WTC11 (cell line): ENCODE data around the gene MREG. TPM values are rescaled to one million over a fixed set of nuclear protein-coding genes. Genes with fewer than 3 reads are reported as not detected.

Experiments
- ATAC-seq: fragments of 200-7000 bp; cut with Tn5 transposase; 2 replicates; pipeline ENCODE4 v1.10.0; 2021; ENCODE audit warnings: mild to moderate bottlenecking, moderate library complexity
- CTCF ChIA-PET: fragments of 300-600 bp; sonication (Branson Sonifier 250); formaldehyde crosslinking; loops from one replicate; lab custom pipeline; 2021; ENCODE audit warnings: antibody characterized with exemption; lab: Charles Lee
- POLR2A ChIA-PET: fragments of 350-600 bp; sonication (Branson Sonifier 250); formaldehyde crosslinking; loops from one replicate; lab custom pipeline; 2021; ENCODE audit warnings: antibody characterized with exemption; lab: Charles Lee
- DNase-seq: peaks from one replicate; pipeline ENCODE4 v3.0.0; 2021; ENCODE audit warnings: low spot score
- H3K27ac Mint-ChIP-seq: 2 replicates; pipeline ENCODE4 v1.8.0; 2021; ENCODE audit warnings: mixed read lengths
- H3K27me3 Mint-ChIP-seq: 2 replicates; pipeline ENCODE4 v1.8.0; 2021; ENCODE audit warnings: low read depth, mild to moderate bottlenecking, moderate library complexity, mixed read lengths
- H3K36me3 Mint-ChIP-seq: 2 replicates; pipeline ENCODE4 v1.8.0; 2021; ENCODE audit warnings: mixed read lengths
- H3K4me1 Mint-ChIP-seq: 2 replicates; pipeline ENCODE4 v1.8.0; 2022; ENCODE audit warnings: mixed read lengths
- H3K4me3 Mint-ChIP-seq: 2 replicates; pipeline ENCODE4 v1.8.0; 2021; ENCODE audit warnings: mild to moderate bottlenecking, moderate library complexity, mixed read lengths
- H3K9me3 Mint-ChIP-seq: 2 replicates; pipeline ENCODE4 v1.8.0; 2021; ENCODE audit warnings: mixed read lengths
- AR ChIP-seq: fragments of 250-450 bp; sonication (Bioruptor Pico); IDR thresholded peaks from 2 replicates; pipeline ENCODE4 v1.9.0; 2021; ENCODE audit warnings: mild to moderate bottlenecking
- ATF1 ChIP-seq: sonication (generic); formaldehyde crosslinking; IDR thresholded peaks from 2 replicates; pipeline ENCODE4 v1.8.1; 2023; ENCODE audit warnings: mild to moderate bottlenecking, moderate library complexity, missing genetic modification reagents
- E2F4 ChIP-seq: sonication (generic); formaldehyde crosslinking; IDR thresholded peaks from 2 replicates; pipeline ENCODE4 v1.8.1; 2022; ENCODE audit warnings: low read depth, mild to moderate bottlenecking, moderate library complexity, missing genetic modification reagents, borderline replicate concordance
- E2F5 ChIP-seq: sonication (generic); formaldehyde crosslinking; IDR thresholded peaks from 2 replicates; pipeline ENCODE4 v1.8.1; 2022; ENCODE audit warnings: mild to moderate bottlenecking, moderate library complexity, missing genetic modification reagents
- ESRRA ChIP-seq: sonication (generic); formaldehyde crosslinking; IDR thresholded peaks from 2 replicates; pipeline ENCODE4 v1.8.1; 2022; ENCODE audit warnings: mild to moderate bottlenecking, missing genetic modification reagents, borderline replicate concordance
- ETV6 ChIP-seq: sonication (generic); formaldehyde crosslinking; IDR thresholded peaks from 2 replicates; pipeline ENCODE4 v1.8.1; 2022; ENCODE audit warnings: mild to moderate bottlenecking, missing genetic modification reagents
- FOXP4 ChIP-seq: sonication (generic); formaldehyde crosslinking; IDR thresholded peaks from 2 replicates; pipeline ENCODE4 v1.8.0; 2022; ENCODE audit warnings: mild to moderate bottlenecking, missing genetic modification reagents
- GABPB1 ChIP-seq: sonication (generic); formaldehyde crosslinking; IDR thresholded peaks from 2 replicates; pipeline ENCODE4 v1.8.1; 2023; ENCODE audit warnings: mild to moderate bottlenecking, missing genetic modification reagents
- IRF1 ChIP-seq: sonication (generic); formaldehyde crosslinking; IDR thresholded peaks from 2 replicates; pipeline ENCODE4 v1.8.0; 2023; ENCODE audit warnings: missing genetic modification reagents
- KAT7 ChIP-seq: sonication (generic); formaldehyde crosslinking; IDR thresholded peaks from 2 replicates; pipeline ENCODE4 v1.8.1; 2023; ENCODE audit warnings: missing genetic modification reagents, mild to moderate bottlenecking, borderline replicate concordance
- MAX ChIP-seq: sonication (generic); formaldehyde crosslinking; IDR thresholded peaks from 2 replicates; pipeline ENCODE4 v1.8.0; 2022; ENCODE audit warnings: mild to moderate bottlenecking, missing genetic modification reagents
- MXD4 ChIP-seq: fragments of 250-450 bp; sonication (Bioruptor Pico); IDR thresholded peaks from 2 replicates; pipeline ENCODE4 v1.8.0; 2021; ENCODE audit warnings: mild to moderate bottlenecking, moderate library complexity, borderline replicate concordance
- PRDM15 ChIP-seq: sonication (generic); formaldehyde crosslinking; IDR thresholded peaks from 2 replicates; pipeline ENCODE4 v1.8.0; 2022; ENCODE audit warnings: missing genetic modification reagents
- PRRX2 ChIP-seq: fragments of 250-450 bp; sonication (Bioruptor Pico); IDR thresholded peaks from 2 replicates; pipeline ENCODE4 v1.8.0; 2021; ENCODE audit warnings: mild to moderate bottlenecking
- RELA ChIP-seq: sonication (generic); formaldehyde crosslinking; IDR thresholded peaks from 2 replicates; pipeline ENCODE4 v1.8.1; 2022; ENCODE audit warnings: missing genetic modification reagents, mild to moderate bottlenecking, borderline replicate concordance
- SOX15 ChIP-seq: fragments of 250-450 bp; sonication (Bioruptor Pico); IDR thresholded peaks from 2 replicates; pipeline ENCODE4 v1.9.0; 2021; ENCODE audit warnings: mild to moderate bottlenecking
- TEAD1 ChIP-seq: sonication (generic); formaldehyde crosslinking; IDR thresholded peaks from 2 replicates; pipeline ENCODE4 v1.8.0; 2022; ENCODE audit warnings: mild to moderate bottlenecking, missing genetic modification reagents
- TEAD4 ChIP-seq: sonication (generic); formaldehyde crosslinking; IDR thresholded peaks from 2 replicates; pipeline ENCODE4 v1.8.0; 2022; ENCODE audit warnings: mild to moderate bottlenecking, missing genetic modification reagents
- USF2 ChIP-seq: sonication (generic); formaldehyde crosslinking; IDR thresholded peaks from 2 replicates; pipeline ENCODE4 v1.8.1; 2023; ENCODE audit warnings: mild to moderate bottlenecking, missing genetic modification reagents, moderate library complexity
- ZNF232 ChIP-seq: sonication (generic); formaldehyde crosslinking; IDR thresholded peaks from 2 replicates; pipeline ENCODE4 v1.8.0; 2022; ENCODE audit warnings: mild to moderate bottlenecking, missing genetic modification reagents
- ZNF396 ChIP-seq: fragments of 250-450 bp; sonication (Bioruptor Pico); IDR thresholded peaks from 2 replicates; pipeline ENCODE4 v1.8.0; 2021; ENCODE audit warnings: mild to moderate bottlenecking, moderate library complexity, borderline replicate concordance
- total RNA-seq: library from RNA; stranded (reverse); gene quantifications from 3 replicates; pipeline ENCODE4 v1.2.3, GENCODE V29; 2021

The MREG gene
- total RNA-seq, 1 experiment from 2014 or later = 23.8 TPM

GRCh38 chr2:216049452-216049851 is 36.1 kb upstream of the MREG start (continued):
- TF ChIP-seq MXD4 (CRISPR knock-in tag) = no peak

GRCh38 chr2:216047397-216047796 is 34.0 kb upstream of the MREG start:
- Mint-ChIP-seq H3K4me1 (peaks cover 15% of the 10 kb centered on the region), H3K27ac (no peak overlapping the region), H3K27me3 (no peaks in the 10 kb centered on the region), H3K9me3 (no peaks in the 10 kb centered on the region), H3K36me3 (peaks cover 30% of the 10 kb centered on the region), H3K4me3 (no peak overlapping the region)
- DNase-seq = no peak
- CTCF ChIA-PET = no interaction called here
- ATAC-seq = no peak
- TF ChIP-seq RELA (CRISPR knock-in tag) = no peak
- no peak for TF ChIP-seq E2F4 (CRISPR knock-in tag)
- TF ChIP-seq E2F5 (CRISPR knock-in tag) = no peak
- TF ChIP-seq PRRX2 (CRISPR knock-in tag) = no peak
- TF ChIP-seq FOXP4 (CRISPR knock-in tag) = no peak
- TF ChIP-seq AR = no peak
- no peak for TF ChIP-seq KAT7 (CRISPR knock-in tag)
- POLR2A ChIA-PET = interaction anchor here (0.7 kb wide), 1 partner anchor 917 kb away, joined by 5 read pairs; no protein-coding TSS in a partner anchor

GRCh38 chr2:216044883-216045486 is 31.6 kb upstream of the MREG start:
- Mint-ChIP-seq H3K9me3 (no peaks in the 10 kb centered on the region), H3K27ac (no peak overlapping the region), H3K4me3 (no peak overlapping the region), H3K27me3 (no peaks in the 10 kb centered on the region), H3K4me1 (no peaks in the 10 kb centered on the region), H3K36me3 (peaks cover 24% of the 10 kb centered on the region)
- ChIA-PET CTCF (interaction anchor here (1.5 to 2.3 kb wide), 2 partner anchors 11 to 21 kb away, joined by 4 to 7 read pairs; no protein-coding TSS in a partner anchor), POLR2A (no interaction called here)
- ATAC-seq = no peak
- DNase-seq = no peak
- no peak for TF ChIP-seq PRDM15 (CRISPR knock-in tag)
- no peak for TF ChIP-seq SOX15 (CRISPR knock-in tag)
- TF ChIP-seq MAX = no peak
- no peak for TF ChIP-seq TEAD1 (CRISPR knock-in tag)
- TF ChIP-seq ATF1 (CRISPR knock-in tag) = no peak
- no peak for TF ChIP-seq ZNF396
- TF ChIP-seq MXD4 (CRISPR knock-in tag) = no peak
- TF ChIP-seq USF2 = no peak
- TF ChIP-seq ETV6 (CRISPR knock-in tag) = no peak
- no peak for TF ChIP-seq ESRRA (CRISPR knock-in tag)
- no peak for TF ChIP-seq ZNF232 (CRISPR knock-in tag)
- TF ChIP-seq GABPB1 (CRISPR knock-in tag) = no peak
- no peak for TF ChIP-seq IRF1 (CRISPR knock-in tag)
- TF ChIP-seq TEAD4 = no peak
